H1 (cell line): ENCODE data around the gene PDE8A.
"Not testable (repeated sequence)": the region's sequence is repeated elsewhere in the genome, so short reads cannot be mapped to it uniquely, and the experiment has no call there.

ENCODE experiments used
- BRCA1 ChIP-seq: IDR thresholded peaks from 2 replicates; pipeline ENCODE4 v1.6.1; 2012; ENCODE audit warnings: low read depth, low read length, improper control_type of control experiment
- CBX8 ChIP-seq: fragments of 300-800, 300-1000 bp; sonication (generic); IDR thresholded peaks from 2 replicates; pipeline ENCODE4 v1.7.1; 2016; ENCODE audit warnings: low read depth, low read length, borderline replicate concordance
- CTCF ChIP-seq, 3 experiments: IDR thresholded peaks; 1 replicate in 2 of 3; 2 replicates in 1 of 3; pipeline versions ENCODE4 v1.5.1 to v1.6.1; 2011; ENCODE audit warnings: low read length in 3 of 3, mild to moderate bottlenecking in 3 of 3, inconsistent platforms in 2 of 3, low read depth in 1 of 3, moderate library complexity in 1 of 3; ENCODE audit not compliant: insufficient read depth in 1 of 3; ENCODE audit errors: control extremely low read depth in 1 of 3
- EZH2 ChIP-seq: fragments of 200-600 bp; sonication (generic); IDR thresholded peaks from 2 replicates; pipeline ENCODE4 v1.7.1; 2012; ENCODE audit warnings: low read depth, mild to moderate bottlenecking, moderate library complexity, low read length, inconsistent platforms; ENCODE audit not compliant: severe bottlenecking
- POLR2AphosphoS5 ChIP-seq: IDR thresholded peaks from 2 replicates; pipeline ENCODE4 v1.6.1; 2011; ENCODE audit warnings: low read depth, low read length
- RAD21 ChIP-seq, 2 experiments: IDR thresholded peaks in 1 of 2; conservative IDR thresholded peaks in 1 of 2; 2 replicates each; pipeline ENCODE4 v1.6.1; 2011; ENCODE audit warnings: low read depth in 2 of 2, low read length in 2 of 2, improper control_type of control experiment in 1 of 2, inconsistent platforms in 1 of 2, mild to moderate bottlenecking in 1 of 2, moderate library complexity in 1 of 2
- SRF ChIP-seq: IDR thresholded peaks from 2 replicates; pipeline ENCODE4 v1.6.1; 2011; ENCODE audit warnings: mild to moderate bottlenecking, low read depth, low read length, moderate library complexity
- TAF7 ChIP-seq: optimal IDR thresholded peaks from 2 replicates; pipeline ENCODE3; 2011; ENCODE audit warnings: low read depth, mild to moderate bottlenecking, inconsistent platforms, low read length, moderate library complexity, borderline replicate concordance
- YY1 ChIP-seq: IDR thresholded peaks from 2 replicates; pipeline ENCODE4 v1.6.1; 2011; ENCODE audit warnings: low read depth, mild to moderate bottlenecking, low read length

GRCh38 chr15:85011724-85012123, 30.1 kb downstream of the PDE8A start:
- not testable (repeated sequence) for TF ChIP-seq EZH2; CTCF (IDR thresholded peaks at IDR 0.05; ENCODE audit: control extremely low read depth in 1 of 3, insufficient read depth in 1 of 3, low read depth in 1 of 3, low read length in 3 of 3); RAD21 (IDR thresholded peaks at IDR 0.05 in 1 of 2, conservative IDR thresholded peaks at IDR 0.05 in 1 of 2; ENCODE audit: low read depth in 2 of 2, low read length in 2 of 2); TAF7; POLR2AphosphoS5; YY1; BRCA1; SRF; CBX8
